GM21515 (cell line): ENCODE measurements around the gene FBLN5.
"Not testable (repeated sequence)": the region's sequence is repeated elsewhere in the genome, so short reads cannot be mapped to it uniquely, and the experiment has no call there.

Experiments used
- ATAC-seq: cut with Tn5 transposase; IDR thresholded peaks from one replicate; pipeline ENCODE4 v1.9.1; 2021; ENCODE audit not compliant: unreplicated experiment

The FBLN5 gene

GRCh38 chr14:91910196-91910595 is 37.3 kb downstream of the FBLN5 start:
- ATAC-seq: no peak

- ATAC-seq: no peak
Measured at GRCh38 chr14:91906374-91906773, 41.1 kb downstream of the FBLN5 start.

GRCh38 chr14:91904956-91905645 is 42.4 kb downstream of the FBLN5 start:
- no peak for ATAC-seq

- no peak for ATAC-seq
Measured at GRCh38 chr14:91904483-91904882, 43.0 kb downstream of the FBLN5 start.

GRCh38 chr14:91903070-91903469 is 44.4 kb downstream of the FBLN5 start:
- ATAC-seq: no peak

DNA sequence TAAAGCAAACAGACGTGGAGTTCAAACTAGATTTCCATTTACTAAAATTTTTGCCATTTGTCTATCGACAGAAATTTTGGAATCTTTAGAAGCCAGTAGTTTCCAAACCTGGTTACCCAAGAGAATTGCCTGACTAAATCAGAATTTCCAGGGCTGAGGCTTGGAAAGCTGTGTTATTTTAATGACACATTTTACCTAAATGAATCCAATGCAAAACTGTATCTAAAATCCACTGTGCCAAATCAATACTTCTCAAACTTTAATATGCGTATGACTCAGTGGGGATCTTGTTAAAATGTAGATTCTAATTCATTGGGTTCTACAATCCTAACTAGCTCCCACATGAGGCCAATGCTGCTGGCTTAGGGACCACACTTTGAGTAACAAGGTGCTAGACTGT is 45.2 kb downstream of the FBLN5 start:
- no peak for ATAC-seq

DNA sequence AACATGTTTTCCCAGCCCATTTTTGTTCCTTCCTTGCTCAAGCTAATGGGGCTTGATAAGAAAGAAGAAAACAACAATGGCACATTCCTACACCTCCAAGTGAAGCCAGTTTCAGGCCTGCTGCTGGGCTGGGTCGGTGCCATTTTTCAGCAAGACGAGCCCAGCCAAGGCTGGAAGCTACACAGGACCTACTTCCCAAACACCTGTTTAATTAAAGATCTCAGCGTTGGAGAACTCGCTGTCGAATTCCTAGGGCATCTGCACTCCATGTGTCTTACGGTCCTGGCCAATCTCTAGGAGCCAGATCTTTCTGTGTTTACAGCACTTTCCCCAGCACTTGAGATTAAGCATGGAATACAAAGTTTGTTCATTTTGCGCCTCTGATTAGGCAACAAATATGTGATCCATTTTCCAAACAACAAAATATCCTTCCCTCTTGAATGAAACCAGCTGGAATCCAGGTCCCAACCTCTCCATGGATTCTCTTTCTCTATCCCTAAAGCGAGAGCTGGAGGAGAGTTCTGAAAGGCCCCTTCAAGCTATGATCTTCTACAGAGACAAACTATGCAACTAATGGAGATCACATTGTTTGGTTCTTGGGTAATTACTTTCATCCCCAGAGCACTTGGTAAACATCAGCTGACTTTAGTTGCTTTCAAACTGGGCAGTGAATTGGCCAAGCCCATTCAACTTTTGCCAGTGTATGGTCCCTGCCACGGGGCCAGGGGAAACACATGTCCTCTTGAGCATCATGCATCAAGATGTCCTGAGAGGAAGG is 45.9 kb downstream of the FBLN5 start:
- ATAC-seq: no peak

- ATAC-seq: no peak
Measured at GRCh38 chr14:91899806-91900205, 47.7 kb downstream of the FBLN5 start.

GRCh38 chr14:91899213-91899612 is 48.3 kb downstream of the FBLN5 start:
- ATAC-seq: no peak

- no peak for ATAC-seq
Measured at GRCh38 chr14:91898372-91898771, 49.1 kb downstream of the FBLN5 start.

GRCh38 chr14:91897716-91898115 is 49.8 kb downstream of the FBLN5 start:
- not testable (repeated sequence) for ATAC-seq

DNA sequence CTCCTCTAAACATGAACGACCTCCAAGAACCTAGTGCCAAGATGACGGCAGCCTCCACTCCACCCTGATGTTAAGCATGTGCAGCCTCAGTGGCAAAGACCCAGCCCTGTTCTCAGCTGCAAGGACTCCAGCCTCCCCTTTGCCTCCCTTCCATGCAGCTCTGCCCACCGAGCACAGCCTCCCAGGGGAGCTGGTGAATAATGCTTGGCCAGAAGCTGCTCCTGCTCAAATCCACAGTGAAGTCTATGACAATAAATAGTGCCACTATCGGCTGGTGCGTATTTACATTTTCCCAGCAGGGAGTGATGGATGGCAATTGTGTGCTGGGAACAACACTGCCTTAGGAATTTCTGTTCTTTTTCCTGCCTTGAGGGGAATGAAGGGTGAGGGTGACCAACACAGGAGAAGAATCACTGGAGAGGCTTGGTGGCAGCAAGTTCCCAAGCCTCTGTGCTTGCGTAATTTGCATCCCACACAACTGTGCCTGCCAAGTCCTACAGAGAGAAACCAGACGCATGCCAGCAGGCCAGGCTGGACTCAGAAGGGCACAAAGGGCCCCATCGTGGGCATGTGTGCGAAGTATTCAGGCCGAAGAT is 50.3 kb downstream of the FBLN5 start:
- ATAC-seq: no peak

DNA sequence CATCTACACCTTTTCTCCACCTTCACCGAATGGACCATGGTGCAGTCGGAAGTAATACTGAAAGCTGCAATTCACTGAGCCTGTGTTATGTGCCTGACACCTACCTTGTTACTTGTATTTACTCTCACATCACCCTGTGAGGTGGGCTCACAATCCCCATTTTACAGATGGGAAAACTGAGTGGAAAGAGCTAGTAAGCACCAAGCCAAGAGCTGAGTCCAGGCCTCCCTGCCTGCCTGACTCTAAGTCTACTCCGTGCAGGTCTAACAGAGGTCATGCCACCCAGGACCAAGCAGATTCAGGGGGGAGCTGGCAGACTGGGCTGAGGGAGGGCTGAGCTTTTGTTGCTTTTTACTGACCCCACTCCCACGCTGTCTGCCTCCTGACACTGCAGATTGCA is 51.1 kb downstream of the FBLN5 start:
- no peak for ATAC-seq

GRCh38 chr14:91893669-91894068 is 53.8 kb downstream of the FBLN5 start:
- no peak for ATAC-seq

DNA sequence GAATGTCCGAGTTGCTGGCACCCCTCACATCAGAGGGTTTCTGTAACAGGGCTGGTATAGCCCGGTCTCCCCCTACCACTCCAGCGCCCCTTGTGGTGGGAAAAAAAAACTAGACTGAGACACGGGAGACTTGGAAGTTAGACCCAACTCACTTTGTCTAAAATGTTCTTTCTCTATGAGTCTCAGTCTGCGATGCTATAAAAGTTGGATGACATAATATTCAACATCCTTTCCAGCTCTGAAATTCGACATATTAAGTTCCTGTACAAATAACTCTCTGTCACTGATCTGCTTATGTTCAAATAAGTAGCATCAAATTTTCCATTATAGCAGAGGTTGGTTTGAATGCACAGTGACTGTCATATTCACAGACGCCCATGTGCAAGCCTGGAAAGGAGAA is 54.5 kb downstream of the FBLN5 start:
- no peak for ATAC-seq

GRCh38 chr14:91891721-91892220 is 55.7 kb downstream of the FBLN5 start:
- no peak for ATAC-seq

DNA sequence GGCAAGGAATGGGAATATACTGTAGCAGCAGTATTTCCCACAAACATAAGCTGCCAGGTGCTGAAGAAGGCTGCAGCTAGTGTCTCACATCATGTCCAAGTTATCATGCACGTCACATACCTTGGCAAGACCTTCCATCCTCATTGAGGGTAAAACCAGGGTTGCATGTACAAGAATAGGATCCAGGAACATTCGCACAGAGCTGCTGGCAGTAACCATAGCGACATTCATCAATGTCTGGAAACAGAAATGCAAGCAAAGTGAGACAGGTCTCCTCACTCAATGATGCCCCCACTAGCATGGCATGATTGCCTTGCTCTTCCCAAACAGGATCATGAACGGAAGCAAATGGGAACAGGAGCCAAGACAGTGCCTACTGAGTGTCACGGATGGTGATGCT is 56.4 kb downstream of the FBLN5 start:
- ATAC-seq: no peak

- ATAC-seq: no peak
Measured at GRCh38 chr14:91890291-91890749, 57.2 kb downstream of the FBLN5 start.

- ATAC-seq: no peak
Measured at GRCh38 chr14:91889477-91890211, 57.9 kb downstream of the FBLN5 start.

GRCh38 chr14:91888641-91889476 is 58.6 kb downstream of the FBLN5 start:
- ATAC-seq: no peak
